OCI-LY7 (cell line): Measurements from ENCODE around the gene TRAF3IP3. TPM values are rescaled to one million over a fixed set of nuclear protein-coding genes. Genes with fewer than 3 reads are reported as not detected.

Experiments used
- BruUV-seq: library from RNA; stranded (reverse); fragments of 400-500 nt; replicated peaks from 2 replicates; lab custom pipeline; 2021; lab: Mats Ljungman, UMichigan
- CTCF ChIA-PET: fragments of 300-600 bp; sonication (Branson Sonifier 250); formaldehyde crosslinking; loops from one replicate; lab custom pipeline; 2022; ENCODE audit warnings: antibody characterized with exemption; ENCODE audit not compliant: unreplicated experiment; lab: Charles Lee
- POLR2A ChIA-PET: fragments of 300-600 bp; sonication (Branson Sonifier 250); formaldehyde crosslinking; loops from one replicate; lab custom pipeline; 2022; ENCODE audit warnings: antibody characterized with exemption; lab: Charles Lee
- DNase-seq: peaks from one replicate; pipeline ENCODE4 v3.0.0-alpha.2; 2015; ENCODE audit warnings: low spot score
- H2AFZ ChIP-seq: fragments of 200-600 bp; sonication (generic), shearing (Covaris generic); 2 replicates; pipeline ENCODE4 v1.6.1; 2014; ENCODE audit warnings: mild to moderate bottlenecking, antibody characterized with exemption, low read length, moderate library complexity
- H3K27ac ChIP-seq: fragments of 200-600 bp; sonication (generic); 2 replicates; pipeline ENCODE4 v1.5.1; 2014; ENCODE audit warnings: mixed run types, low read depth, mild to moderate bottlenecking, moderate library complexity, low read length, inconsistent platforms; ENCODE audit not compliant: poor library complexity, severe bottlenecking
- H3K36me3 ChIP-seq: fragments of 200-600 bp; sonication (generic); 2 replicates; pipeline ENCODE4 v1.6.1; 2014; ENCODE audit warnings: mild to moderate bottlenecking, antibody characterized with exemption, low read length, moderate library complexity, mixed read lengths; ENCODE audit not compliant: insufficient read depth
- H3K4me1 ChIP-seq: fragments of 200-600 bp; sonication (generic); 2 replicates; pipeline ENCODE4 v1.5.1; 2014; ENCODE audit warnings: mild to moderate bottlenecking, low read length; ENCODE audit not compliant: insufficient read depth, poor library complexity, severe bottlenecking
- H3K4me2 ChIP-seq: fragments of 200-600 bp; sonication (generic); 2 replicates; pipeline ENCODE4 v1.6.1; 2014; ENCODE audit warnings: mild to moderate bottlenecking, low read length
- H3K4me3 ChIP-seq: fragments of 200-600 bp; sonication (generic); 2 replicates; pipeline ENCODE4 v1.5.1; 2014; ENCODE audit warnings: mild to moderate bottlenecking, low read depth, low read length; ENCODE audit not compliant: poor library complexity, severe bottlenecking
- H3K79me2 ChIP-seq: fragments of 200-600 bp; sonication (generic); 2 replicates; pipeline ENCODE4 v1.6.1; 2016; ENCODE audit warnings: low read depth, mild to moderate bottlenecking, low read length, moderate library complexity, mixed read lengths; ENCODE audit not compliant: insufficient read depth
- H3K9me2 ChIP-seq: fragments of 200-600 bp; sonication (generic); 2 replicates; pipeline ENCODE4 v1.6.1; 2016; ENCODE audit warnings: mild to moderate bottlenecking, low read length, mixed read lengths; ENCODE audit not compliant: insufficient read depth
- H3K9me3 ChIP-seq: fragments of 200-600 bp; sonication (generic); 2 replicates; pipeline ENCODE4 v1.6.1; 2014; ENCODE audit warnings: mild to moderate bottlenecking, mixed run types, low read length, mixed read lengths
- H4K20me1 ChIP-seq: fragments of 200-600 bp; sonication (generic); 2 replicates; pipeline ENCODE4 v1.6.1; 2014; ENCODE audit warnings: mild to moderate bottlenecking, antibody characterized with exemption, low read length, moderate library complexity, mixed read lengths; ENCODE audit not compliant: insufficient read depth
- EZH2phosphoT487 ChIP-seq: fragments of 200-600 bp; sonication (generic); IDR thresholded peaks from 2 replicates; pipeline ENCODE4 v1.6.1; 2018; ENCODE audit warnings: low read depth, borderline replicate concordance, mild to moderate bottlenecking, mixed run types, antibody characterized with exemption, low read length, moderate library complexity, mixed read lengths
- intact Hi-C: fragments of 100-400 bp; cut with micrococcal nuclease; formaldehyde crosslinking; loops from one replicate; pipeline ENCODE4 v1.10.0; 2022; ENCODE audit not compliant: unreplicated experiment
- total RNA-seq, 2 experiments: library from RNA; depleted of rRNA in 1 of 2; stranded (reverse); fragments of >200 nt in 1 of 2; shearing (Covaris generic) in 1 of 2; gene quantifications; 2 replicates each; pipeline ENCODE4 v1.2.3, GENCODE V29; 2014 to 2022
- TF ChIP-seq, protein P1 (sequence below): fragments of 200-600 bp; sonication (generic); conservative IDR thresholded peaks from 2 replicates; pipeline ENCODE4 v1.5.1; 2014; ENCODE audit warnings: mild to moderate bottlenecking, antibody characterized with exemption, low read length, moderate library complexity, mixed read lengths

Gene TRAF3IP3
- total RNA-seq, 2 experiments from 2014 or later: 22.1 to 53.6 TPM

DNA sequence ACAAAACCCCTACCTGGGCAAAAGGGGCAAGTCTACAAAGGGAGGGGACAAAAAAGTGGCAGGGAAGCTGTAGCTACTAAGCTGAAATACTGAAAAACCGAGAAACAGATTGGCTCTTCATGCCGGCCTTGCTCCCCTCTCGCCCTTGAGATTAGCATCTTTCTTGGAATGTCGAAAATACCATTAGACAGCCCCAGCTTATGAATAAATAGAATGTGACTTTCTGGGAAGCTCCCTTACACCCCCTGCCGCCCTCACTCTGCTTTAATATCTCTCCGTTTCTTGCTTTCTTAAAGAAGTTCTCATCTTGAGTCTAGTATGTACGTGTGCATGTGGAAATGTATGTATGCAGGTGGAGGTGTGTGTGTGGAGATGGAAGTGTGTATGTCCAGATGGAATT lies 14.1 kb downstream of the TRAF3IP3 start:
- Histone ChIP-seq H3K4me3 (peak overlapping the region; percentile 10), H3K36me3 (peaks cover 17% of the 10 kb centered on the region), H3K9me3 (no peaks in the 10 kb centered on the region), H3K27ac (peak overlapping the region; percentile 63), H3K4me2 (peak overlapping the region; percentile 42), H3K79me2 (no peaks in the 10 kb centered on the region), H4K20me1 (no peaks in the 10 kb centered on the region), H3K9me2 (no peaks in the 10 kb centered on the region), H2AFZ (0 out of 2 replicates have a peak overlapping the region, but pooled peaks have one; percentile 16), H3K4me1 (peaks cover 41% of the 10 kb centered on the region)
- ChIA-PET CTCF (interaction anchor here (1.3 kb wide), 1 partner anchor 13 kb away, joined by 5 read pairs; no protein-coding TSS in a partner anchor), POLR2A (interaction anchor here (1.3 to 6.4 kb wide), 3 partner anchors 13 to 15 kb away, joined by 3 to 50 read pairs (median 8); partner anchors contain the start of genes C1orf74 and TRAF3IP3)
- TF ChIP-seq, protein P1, sequence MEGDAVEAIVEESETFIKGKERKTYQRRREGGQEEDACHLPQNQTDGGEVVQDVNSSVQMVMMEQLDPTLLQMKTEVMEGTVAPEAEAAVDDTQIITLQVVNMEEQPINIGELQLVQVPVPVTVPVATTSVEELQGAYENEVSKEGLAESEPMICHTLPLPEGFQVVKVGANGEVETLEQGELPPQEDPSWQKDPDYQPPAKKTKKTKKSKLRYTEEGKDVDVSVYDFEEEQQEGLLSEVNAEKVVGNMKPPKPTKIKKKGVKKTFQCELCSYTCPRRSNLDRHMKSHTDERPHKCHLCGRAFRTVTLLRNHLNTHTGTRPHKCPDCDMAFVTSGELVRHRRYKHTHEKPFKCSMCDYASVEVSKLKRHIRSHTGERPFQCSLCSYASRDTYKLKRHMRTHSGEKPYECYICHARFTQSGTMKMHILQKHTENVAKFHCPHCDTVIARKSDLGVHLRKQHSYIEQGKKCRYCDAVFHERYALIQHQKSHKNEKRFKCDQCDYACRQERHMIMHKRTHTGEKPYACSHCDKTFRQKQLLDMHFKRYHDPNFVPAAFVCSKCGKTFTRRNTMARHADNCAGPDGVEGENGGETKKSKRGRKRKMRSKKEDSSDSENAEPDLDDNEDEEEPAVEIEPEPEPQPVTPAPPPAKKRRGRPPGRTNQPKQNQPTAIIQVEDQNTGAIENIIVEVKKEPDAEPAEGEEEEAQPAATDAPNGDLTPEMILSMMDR: no peak
- TF ChIP-seq EZH2phosphoT487: no peak
- intact Hi-C loops: no loop called here
- no TSS peak for BruUV-seq
- no peak for DNase-seq

DNA sequence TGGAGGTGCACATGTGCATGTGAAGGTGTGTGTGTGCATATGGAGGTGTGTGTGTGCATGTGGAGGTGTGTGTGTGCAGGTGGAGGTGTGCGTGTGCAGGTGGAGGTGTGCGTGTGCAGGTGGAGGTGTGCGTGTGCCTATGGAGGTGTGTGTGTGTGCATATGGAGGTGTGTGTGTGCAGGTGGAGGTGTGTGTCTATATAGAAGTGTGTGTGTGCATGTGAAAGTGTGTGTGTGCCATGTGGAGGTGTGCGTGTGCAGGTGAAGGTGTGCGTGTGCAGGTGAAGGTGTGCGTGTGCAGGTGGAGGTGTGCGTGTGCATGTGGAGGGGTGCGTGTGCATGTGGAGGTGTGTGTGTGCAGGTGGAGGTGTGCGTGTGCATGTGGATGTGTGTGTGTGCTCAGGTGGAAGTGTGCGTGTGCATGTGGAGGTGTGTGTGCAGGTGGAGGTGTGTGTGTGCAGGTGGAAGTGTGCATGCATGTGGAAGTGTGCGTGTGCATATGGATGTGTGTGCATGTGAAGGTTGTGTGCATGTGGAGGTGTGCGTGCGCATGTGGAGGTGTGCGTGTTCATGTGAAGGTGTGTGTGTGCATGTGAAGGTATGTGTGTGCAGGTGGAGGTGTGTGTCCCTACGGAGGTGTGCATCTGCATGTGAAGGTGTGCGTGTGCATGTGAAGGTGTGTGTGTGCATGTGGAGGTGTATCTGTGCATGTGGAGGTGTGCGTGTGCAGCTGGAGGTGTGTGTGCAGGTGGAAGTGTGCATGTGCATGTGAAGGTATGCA lies 15.0 kb downstream of the TRAF3IP3 start:
- Histone ChIP-seq H3K79me2 (no peaks in the 10 kb centered on the region), H3K4me1 (peaks cover 49% of the 10 kb centered on the region), H3K4me3 (no peak overlapping the region), H2AFZ (no peak overlapping the region), H4K20me1 (no peaks in the 10 kb centered on the region), H3K4me2 (no peak overlapping the region), H3K27ac (no peak overlapping the region), H3K36me3 (peaks cover 24% of the 10 kb centered on the region), H3K9me3 (no peaks in the 10 kb centered on the region), H3K9me2 (no peaks in the 10 kb centered on the region)
- POLR2A ChIA-PET: interaction anchor here (2.4 kb wide), 1 partner anchor 14 kb away, joined by 8 read pairs; the partner anchor contains the start of gene C1orf74
- TF ChIP-seq, protein P1: no peak
- TF ChIP-seq EZH2phosphoT487: no peak
- DNase-seq: no peak
- intact Hi-C loops: no loop called here
- BruUV-seq: no TSS peak
- CTCF ChIA-PET: no interaction called here

DNA sequence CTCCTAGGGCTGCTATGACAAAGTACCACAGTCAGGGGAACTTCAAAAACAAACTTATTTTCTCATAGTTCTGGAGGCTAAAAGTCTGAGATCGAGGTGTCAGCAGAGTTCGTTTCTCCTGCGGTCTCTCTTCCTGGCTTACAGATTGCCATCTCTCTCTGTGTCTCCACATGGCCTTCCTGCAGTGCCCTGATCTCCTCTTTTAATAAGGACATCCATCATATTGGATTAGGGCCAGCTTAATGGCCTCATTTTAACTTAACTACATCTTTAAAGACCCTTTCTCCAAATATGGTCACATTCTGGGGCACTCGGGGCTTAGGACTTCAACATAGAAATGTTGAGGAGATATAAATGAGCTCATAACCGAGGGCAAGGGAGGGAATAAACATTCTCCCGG lies 16.3 kb downstream of the TRAF3IP3 start:
- no peaks in the 10 kb centered on the region for H4K20me1 ChIP-seq
- H2AFZ ChIP-seq: no peak overlapping the region
- DNase-seq: no peak
- H3K36me3 ChIP-seq: peaks cover 25% of the 10 kb centered on the region
- H3K79me2 ChIP-seq: no peaks in the 10 kb centered on the region
- H3K9me3 ChIP-seq: no peaks in the 10 kb centered on the region
- peaks cover 54% of the 10 kb centered on the region for H3K4me1 ChIP-seq
- H3K4me3 ChIP-seq: no peak overlapping the region
- intact Hi-C loops: no loop called here
- no peaks in the 10 kb centered on the region for H3K9me2 ChIP-seq
- no peak overlapping the region for H3K4me2 ChIP-seq
- no peak for TF ChIP-seq EZH2phosphoT487
- TF ChIP-seq, protein P1: no peak
- no TSS peak for BruUV-seq
- ChIA-PET POLR2A (interaction anchor here (0.6 to 3.2 kb wide), 4 partner anchors 8 to 585 kb away, joined by 3 to 24 read pairs (median 4); partner anchors contain the start of gene TRAF3IP3), CTCF (no interaction called here)
- no peak overlapping the region for H3K27ac ChIP-seq
